IMR-90 (cell line): ENCODE measurements around the gene REPIN1.

Source experiments
- BHLHE40 ChIP-seq: fragments of 150-350 bp; IDR thresholded peaks from 2 replicates; pipeline ENCODE4 v1.6.1; 2016; ENCODE audit warnings: mild to moderate bottlenecking, low read depth, low read length
- CTCF ChIP-seq: conservative IDR thresholded peaks from 2 replicates; pipeline ENCODE4 v1.5.1; 2012; ENCODE audit warnings: mild to moderate bottlenecking, low read depth, low read length, improper control_type of control experiment
- MXI1 ChIP-seq: IDR thresholded peaks from 2 replicates; pipeline ENCODE4 v1.6.1; 2012; ENCODE audit warnings: low read depth, mild to moderate bottlenecking, low read length, moderate library complexity, borderline replicate concordance
- POLR2A ChIP-seq: IDR thresholded peaks from 2 replicates; pipeline ENCODE4 v1.6.1; 2012; ENCODE audit warnings: mild to moderate bottlenecking, low read depth, low read length

GRCh38 chr7:150330211-150330885, 38.3 kb upstream of the REPIN1 start:
- no peak for TF ChIP-seq MXI1
- TF ChIP-seq CTCF = no peak
- no peak for TF ChIP-seq BHLHE40
- no peak for TF ChIP-seq POLR2A
